ENCODE data around the gene SPATA9. TPM values are rescaled to one million over a fixed set of nuclear protein-coding genes. Genes with fewer than 3 reads are reported as not detected.
"Not testable (repeated sequence)": the region's sequence is repeated elsewhere in the genome, so short reads cannot be mapped to it uniquely, and the experiment has no call there.

The SPATA9 gene
- total and polyA plus RNA-seq, 7 donors: 0.22 to 0.53 (median 0.22) TPM; not detected in 4

DNA sequence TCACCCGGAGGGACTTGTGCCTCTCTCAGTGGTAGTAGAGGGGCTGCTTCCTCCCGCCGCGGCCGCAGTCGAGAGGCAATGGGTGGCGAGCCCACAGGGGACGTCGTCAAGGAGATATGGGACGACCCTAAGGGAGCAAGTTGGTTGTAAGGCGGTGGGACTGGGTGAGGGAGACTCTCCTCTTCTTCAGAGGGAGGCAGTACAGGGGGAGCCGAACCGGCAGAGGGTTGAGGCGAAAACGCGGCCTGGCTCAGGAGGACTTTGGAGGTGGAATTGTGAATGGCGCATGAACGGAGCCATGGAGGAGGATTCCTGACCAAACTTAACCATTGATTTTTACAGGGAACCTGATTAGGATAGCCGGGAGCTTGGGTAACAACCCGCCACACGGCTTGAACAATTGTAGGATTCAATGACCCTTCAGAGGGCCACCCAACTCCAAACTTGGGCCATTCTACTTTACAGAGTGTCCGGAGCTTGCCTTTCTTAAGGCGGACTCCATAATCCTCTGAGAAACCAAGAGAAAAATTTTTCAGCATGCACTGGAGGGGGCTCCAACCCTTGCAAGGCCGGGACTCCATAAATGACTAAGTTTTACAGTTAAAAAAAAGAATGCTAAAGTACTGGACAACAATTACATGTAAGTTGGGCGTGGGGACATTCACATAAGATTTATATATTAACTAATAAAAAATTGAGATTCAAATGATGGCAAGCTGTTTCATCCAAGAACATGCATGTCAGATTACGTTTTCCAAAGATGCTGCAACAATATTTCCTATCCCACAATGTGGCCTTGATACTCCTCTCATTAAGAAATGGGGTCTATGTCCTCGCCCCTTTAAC, 28.9 kb upstream of the SPATA9 start:
- 91 to 93% (median 91%) methylated on average over 27 of the region's 27 CpGs for WGBS, 3 donors
- Histone ChIP-seq H3K36me3 (ENCODE audit: insufficient read depth in 1 of 2, low read depth in 1 of 2) (no peaks in the 10 kb centered on the region), H3K4me3 (no peak overlapping the region), H3K4me1 (peaks cover 8% of the 10 kb centered on the region), H3K27ac (peak overlapping the region; percentile 65), H3K27me3 (ENCODE audit: insufficient read depth in 3 of 3, low read length in 2 of 3) (no peaks in the 10 kb centered on the region), H3K9me3 (no peaks in the 10 kb centered on the region)
- intact Hi-C loops (cut with DNase I): no loop called here
- TF ChIP-seq CTCF (IDR thresholded peaks at IDR 0.05): no peak
- ATAC-seq (no peak), DNase-seq (no peak)

GRCh38 chr5:95710651-95711500, 28.1 kb upstream of the SPATA9 start:
- H3K4me1 ChIP-seq; H3K9me3 ChIP-seq; H3K27me3 ChIP-seq (ENCODE audit: insufficient read depth in 3 of 3, low read length in 2 of 3); intact Hi-C loops (cut with DNase I); H3K36me3 ChIP-seq (ENCODE audit: insufficient read depth in 1 of 2, low read depth in 1 of 2): not testable (repeated sequence)
- peak in 1 of 2 donors; percentile 67 for DNase-seq
- Histone ChIP-seq H3K4me3 (peak overlapping the region; percentile 52), H3K27ac (peak overlapping the region; percentile 65)
- ATAC-seq: peak in 3 of 4 donors; percentile 54 to 84 (median 77)
- 28 to 30% (median 29%) methylated on average over 23 of the region's 23 CpGs for WGBS, 3 donors

DNA sequence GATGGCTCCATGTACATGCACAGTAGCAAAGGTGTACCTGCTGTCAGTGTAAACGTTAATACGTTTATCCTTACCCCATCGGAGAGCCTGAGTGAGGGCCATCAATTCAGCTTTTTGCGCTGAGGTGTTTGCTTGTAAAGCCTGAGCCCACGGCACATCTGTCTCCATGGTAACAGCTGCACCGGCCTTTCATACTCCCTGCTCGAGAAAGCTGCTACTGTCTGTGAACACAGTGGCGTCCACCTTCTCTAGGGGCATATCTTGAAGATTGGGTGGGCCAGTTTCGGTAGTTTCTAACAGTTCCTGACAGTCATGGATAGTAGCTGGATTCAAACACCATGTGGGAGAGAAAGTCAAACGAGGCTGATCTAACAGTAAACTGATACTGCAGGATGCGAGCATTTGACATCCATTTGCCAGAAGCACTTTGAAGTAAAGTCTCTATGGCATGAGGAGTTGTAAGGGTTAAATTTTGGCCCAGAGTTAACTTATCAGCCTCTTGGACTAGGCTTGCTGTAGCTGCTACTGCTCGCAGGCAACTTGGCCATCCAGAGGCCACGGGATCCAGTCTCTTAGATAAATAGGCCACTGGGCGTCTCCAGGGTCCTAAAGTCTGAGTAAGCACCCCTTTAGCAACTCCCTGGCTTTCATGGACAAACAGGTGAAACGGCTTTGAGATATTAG, 27.3 kb upstream of the SPATA9 start:
- Histone ChIP-seq H3K4me1 (peaks cover 8% of the 10 kb centered on the region), H3K4me3 (peak overlapping the region; percentile 52), H3K36me3 (ENCODE audit: insufficient read depth in 1 of 2, low read depth in 1 of 2) (no peaks in the 10 kb centered on the region), H3K27me3 (ENCODE audit: insufficient read depth in 3 of 3, low read length in 2 of 3) (no peaks in the 10 kb centered on the region), H3K27ac (peak overlapping the region; percentile 65), H3K9me3 (no peaks in the 10 kb centered on the region)
- peak; percentile 58 to 80 (median 68) for ATAC-seq
- intact Hi-C loops (cut with DNase I): no loop called here
- 45 to 57% (median 52%) methylated on average over 15 of the region's 15 CpGs for WGBS, 3 donors
- no peak for TF ChIP-seq CTCF (IDR thresholded peaks at IDR 0.05)
- DNase-seq: peak; percentile 40 to 74

GRCh38 chr5:95708876-95709275, 26.1 kb upstream of the SPATA9 start:
- intact Hi-C loops (cut with DNase I): no loop called here
- DNase-seq: no peak
- no peaks in the 10 kb centered on the region for H3K27me3 ChIP-seq (ENCODE audit: insufficient read depth in 3 of 3, low read length in 2 of 3)

GRCh38 chr5:95707534-95708188, 24.9 kb upstream of the SPATA9 start:
- H3K27ac ChIP-seq; H3K27me3 ChIP-seq (ENCODE audit: insufficient read depth in 3 of 3, low read length in 2 of 3); H3K36me3 ChIP-seq (ENCODE audit: insufficient read depth in 1 of 2, low read depth in 1 of 2); H3K4me1 ChIP-seq; H3K4me3 ChIP-seq; DNase-seq; ATAC-seq; H3K9me3 ChIP-seq; intact Hi-C loops (cut with DNase I): not testable (repeated sequence)
- 83 to 85% (median 83%) methylated on average over 8 of the region's 8 CpGs for WGBS, 3 donors

More at GRCh38 chr5:95708876-95709275, 26.1 kb upstream of the SPATA9 start:
- Histone ChIP-seq H3K4me3 (no peak overlapping the region), H3K9me3 (no peaks in the 10 kb centered on the region), H3K36me3 (ENCODE audit: insufficient read depth in 1 of 2, low read depth in 1 of 2) (no peaks in the 10 kb centered on the region), H3K4me1 (peaks cover 8% of the 10 kb centered on the region), H3K27ac (no peak overlapping the region)
- no peak for ATAC-seq
- no peak for TF ChIP-seq CTCF (IDR thresholded peaks at IDR 0.05)
- 80 to 91% (median 89%) methylated on average over 7 of the region's 7 CpGs for WGBS, 3 donors

All from psoas muscle (tissue), 8 donors.